Measurements from ENCODE around the gene PRKG1.
A peak's percentile ranks its signal among the peaks of the same experiment; 100 is the strongest.
"Not testable (repeated sequence)": the region's sequence is repeated elsewhere in the genome, so short reads cannot be mapped to it uniquely, and the experiment has no call there.

Gene PRKG1

DNA sequence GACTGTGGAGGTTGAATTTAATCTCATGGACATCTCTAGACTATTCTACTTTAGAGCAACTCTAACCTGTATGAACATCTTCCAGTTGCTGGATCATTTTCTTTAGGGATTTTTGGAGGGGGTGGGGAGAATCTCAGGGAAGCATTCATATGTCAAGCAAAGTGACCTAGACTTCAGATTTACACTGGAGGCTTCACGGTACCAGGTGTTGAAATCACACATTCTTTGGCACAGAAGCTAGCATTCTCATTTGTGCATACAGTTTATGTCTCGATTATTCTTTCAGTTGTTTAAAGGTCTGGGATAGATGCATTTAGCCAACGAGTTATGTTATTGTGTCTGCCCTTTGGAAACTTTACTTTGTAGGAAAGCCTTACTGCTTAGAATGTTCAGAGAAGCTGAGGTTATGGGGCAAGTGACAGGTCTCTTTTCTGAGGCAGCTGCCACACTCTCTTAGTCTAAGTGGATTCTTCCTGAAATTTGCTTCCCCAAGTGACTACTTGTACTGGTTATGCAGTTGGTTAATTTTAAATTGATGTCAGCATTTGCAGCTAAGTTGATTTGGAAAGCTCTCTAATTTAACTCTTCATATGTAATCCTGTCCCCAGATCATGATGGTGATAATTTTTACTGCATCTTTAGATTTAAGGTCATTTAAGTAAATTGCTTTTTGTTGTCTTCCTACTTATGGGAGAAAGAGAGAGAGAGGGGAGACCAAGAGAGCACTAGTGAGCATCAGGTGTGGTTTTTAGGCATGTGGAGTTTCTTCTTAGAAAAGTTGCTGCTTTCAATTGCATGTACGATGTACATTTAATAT is 153.8 kb downstream of the PRKG1 start:
- DNase-seq (ENCODE audit: low read depth): no peak

DNA sequence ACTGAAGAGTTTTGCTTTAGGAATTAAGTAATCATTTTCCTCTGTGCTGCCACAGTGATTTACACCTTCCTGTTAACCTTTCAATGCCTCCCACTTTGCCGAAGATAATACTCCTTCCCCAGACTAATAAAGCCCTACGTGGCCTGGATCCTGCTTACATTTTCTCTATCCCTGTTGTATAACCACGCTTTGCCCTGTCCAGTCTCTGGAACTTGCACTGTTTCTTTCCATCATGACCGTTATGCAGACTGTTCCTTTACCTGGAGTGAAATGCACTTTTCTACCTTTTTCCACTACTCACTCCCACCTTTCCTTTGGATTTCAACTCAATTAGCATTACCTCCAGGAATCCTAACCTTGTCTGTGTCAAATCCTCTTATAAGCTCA is 154.4 kb downstream of the PRKG1 start:
- no peak for DNase-seq (ENCODE audit: low read depth)

GRCh38 chr10:51230887-51231585 is 156.7 kb downstream of the PRKG1 start:
- DNase-seq (ENCODE audit: low read depth): no peak

GRCh38 chr10:51231754-51232153 is 157.5 kb downstream of the PRKG1 start:
- DNase-seq (ENCODE audit: low read depth): no peak

DNA sequence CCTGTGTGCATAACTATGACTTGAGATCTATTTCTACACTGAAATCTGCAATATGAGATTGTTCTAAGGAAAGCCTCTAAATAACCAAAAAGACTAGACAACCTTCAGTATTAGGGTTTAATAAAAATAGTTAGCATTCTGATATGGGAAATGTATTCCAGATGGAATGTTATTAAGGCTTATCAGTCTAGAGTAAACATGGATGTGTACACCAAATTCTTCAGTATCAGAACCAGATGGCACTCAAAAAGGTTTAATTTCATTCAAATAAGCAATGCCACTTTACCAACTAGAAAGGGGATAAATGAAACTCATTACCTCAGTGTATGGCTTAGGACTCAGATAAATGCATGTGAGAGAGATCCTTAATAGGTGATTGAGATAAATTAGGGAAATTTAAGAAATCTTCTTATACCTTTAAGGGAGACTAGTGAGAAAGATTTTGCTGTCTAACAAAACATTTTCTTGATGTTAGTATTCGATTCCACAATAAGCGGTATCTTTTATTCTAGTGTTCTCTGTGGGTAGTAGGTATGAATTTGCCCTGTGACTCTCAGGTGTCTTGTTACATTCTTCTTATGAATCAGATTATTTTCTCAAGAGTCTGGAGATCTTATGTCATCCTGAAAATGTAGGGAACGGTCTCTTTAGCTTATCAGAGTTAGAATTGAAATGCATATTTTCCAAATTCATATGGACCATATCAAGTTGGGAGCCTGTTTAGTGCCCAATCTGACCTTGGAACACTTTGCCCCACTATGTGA is 159.2 kb downstream of the PRKG1 start:
- no peak for DNase-seq (ENCODE audit: low read depth)

DNA sequence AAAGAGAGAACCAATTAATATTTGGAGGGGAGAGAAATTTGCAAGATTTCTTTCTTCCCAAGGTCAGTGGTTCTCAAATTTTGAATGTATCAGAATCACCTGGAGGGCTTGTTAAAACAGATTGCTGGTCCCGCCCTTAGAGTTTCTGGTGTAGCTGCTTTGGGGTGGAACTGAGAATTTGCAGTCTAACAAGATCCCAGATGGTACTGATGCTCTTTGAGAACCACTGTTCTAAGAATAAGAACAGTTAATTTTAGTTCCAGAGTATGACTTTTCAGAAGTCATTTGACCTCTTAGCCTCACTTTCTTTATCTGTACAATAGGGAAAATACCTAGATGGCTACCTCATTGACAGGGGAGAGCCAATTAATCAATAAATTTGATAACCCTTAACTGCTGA is 161.6 kb downstream of the PRKG1 start:
- DNase-seq (ENCODE audit: low read depth): no peak

DNA sequence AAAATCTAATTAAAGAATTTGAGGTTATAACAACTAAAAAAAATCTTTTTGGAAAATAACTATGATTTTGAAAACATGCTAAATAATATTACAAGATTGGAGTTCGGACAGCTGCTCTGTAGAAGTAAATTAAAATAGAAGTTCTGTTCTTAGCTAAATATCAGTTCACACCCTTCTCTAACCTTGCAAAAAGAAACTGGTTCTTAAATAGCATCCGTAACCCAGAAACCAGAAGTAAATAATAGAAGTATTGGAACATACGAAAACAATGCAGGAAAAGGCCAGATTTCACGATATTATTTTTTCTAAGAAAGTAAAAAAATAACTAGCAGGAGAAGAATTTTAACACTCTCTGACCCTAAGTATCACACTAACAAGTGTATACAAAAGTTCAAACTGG is 164.7 kb downstream of the PRKG1 start:
- no peak for DNase-seq (ENCODE audit: low read depth)

DNA sequence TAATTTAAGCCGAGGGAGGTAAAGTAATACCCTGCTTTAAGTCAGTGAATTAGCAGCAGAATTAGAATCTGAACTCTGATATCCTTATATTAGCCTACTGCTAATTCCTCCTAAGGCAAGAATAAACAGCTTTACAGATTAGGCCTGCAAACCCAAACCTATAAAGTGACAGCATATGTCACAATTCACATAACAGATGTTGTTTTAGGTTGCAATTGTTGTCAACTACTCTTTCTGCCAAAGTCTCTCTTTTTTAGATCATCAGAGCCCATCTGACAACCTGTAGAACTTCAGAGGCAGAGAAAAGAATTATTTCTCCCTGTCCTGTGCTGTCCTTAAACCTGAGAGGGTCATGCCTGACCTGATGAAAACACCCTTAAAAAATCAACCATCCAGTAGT is 167.2 kb downstream of the PRKG1 start:
- DNase-seq (ENCODE audit: low read depth): no peak

- DNase-seq (ENCODE audit: low read depth): no peak
These were observed 168.1 kb downstream of the PRKG1 start for GRCh38 chr10:51242393-51242792.

- no peak for DNase-seq (ENCODE audit: low read depth)
These were observed 170.0 kb downstream of the PRKG1 start for GRCh38 chr10:51244309-51244708.

GRCh38 chr10:51244748-51245490 is 170.6 kb downstream of the PRKG1 start:
- peak; percentile 60 for DNase-seq (ENCODE audit: low read depth)

DNA sequence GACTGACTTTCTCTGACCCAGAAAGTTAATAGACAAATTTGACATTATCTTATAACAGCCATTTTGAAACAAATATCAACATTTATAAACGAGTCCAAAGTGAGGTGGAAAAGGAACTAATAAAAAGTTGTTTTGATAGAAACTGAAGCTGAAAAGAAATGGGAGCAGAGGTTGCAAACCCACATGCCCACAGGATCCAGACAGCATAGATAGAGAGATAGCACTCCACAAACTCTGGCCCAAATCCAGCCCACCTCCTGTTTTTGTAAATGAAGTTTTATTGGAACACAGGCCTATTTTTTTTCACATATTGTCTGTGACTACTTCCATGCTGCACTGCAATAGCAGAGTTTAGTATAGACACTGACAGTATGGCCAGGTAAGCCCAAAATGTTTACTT is 171.9 kb downstream of the PRKG1 start:
- DNase-seq (ENCODE audit: low read depth): no peak

- no peak for DNase-seq (ENCODE audit: low read depth)
These were observed 176.1 kb downstream of the PRKG1 start for GRCh38 chr10:51250278-51250920.

- DNase-seq (ENCODE audit: low read depth): no peak
These were observed 176.8 kb downstream of the PRKG1 start for GRCh38 chr10:51251110-51251509.

DNA sequence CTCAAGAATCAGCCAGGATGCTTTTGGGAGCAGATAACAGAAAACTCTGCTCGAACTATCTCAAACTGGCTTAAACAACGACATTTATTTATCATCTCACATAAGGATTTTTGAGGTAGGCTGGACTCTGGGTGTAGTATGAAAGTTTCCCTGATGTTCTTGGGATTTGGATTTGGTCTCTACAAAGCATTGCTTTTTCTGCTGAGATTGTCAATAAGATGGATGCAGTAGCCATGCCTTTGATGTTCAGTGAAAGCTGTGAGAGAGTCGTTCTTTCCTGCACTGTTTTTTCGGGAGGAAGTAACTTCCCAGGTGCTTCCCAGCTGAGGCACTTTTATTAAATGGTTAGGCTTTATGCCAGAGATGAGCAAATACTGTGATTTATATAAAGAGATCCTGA is 181.1 kb downstream of the PRKG1 start:
- DNase-seq (ENCODE audit: low read depth): no peak

GRCh38 chr10:51257511-51258248 is 183.4 kb downstream of the PRKG1 start:
- DNase-seq (ENCODE audit: low read depth): no peak

GRCh38 chr10:51260376-51260775 is 186.1 kb downstream of the PRKG1 start:
- no peak for DNase-seq (ENCODE audit: low read depth)

GRCh38 chr10:51266496-51266895 is 192.2 kb downstream of the PRKG1 start:
- DNase-seq (ENCODE audit: low read depth): no peak

DNA sequence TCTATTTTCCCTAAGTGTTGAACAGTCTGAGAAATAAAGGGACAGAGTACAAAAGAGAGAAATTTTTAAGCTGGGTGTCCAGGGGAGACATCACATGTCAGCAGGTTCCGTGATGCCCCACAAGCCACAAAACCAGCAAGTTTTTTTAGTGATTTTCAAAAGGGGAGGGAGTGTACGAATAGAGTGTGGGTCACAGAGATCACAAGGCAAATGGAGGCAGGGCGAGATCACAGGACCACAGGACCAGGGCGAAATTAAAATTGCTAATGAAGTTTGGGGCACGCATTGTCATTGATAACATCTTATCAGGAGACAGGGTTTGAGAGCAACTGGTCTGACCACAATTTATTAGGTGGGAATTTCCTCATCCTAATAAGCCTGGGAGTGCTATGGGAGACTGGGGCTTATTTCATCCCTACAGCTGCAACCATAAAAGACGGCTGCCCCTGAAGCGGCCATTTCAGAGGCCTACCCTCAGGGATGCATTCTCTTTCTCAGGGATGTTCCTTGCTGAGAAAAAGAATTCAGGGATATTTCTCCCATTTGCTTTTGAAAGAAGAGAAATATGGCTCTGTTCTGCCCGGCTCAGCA is 193.8 kb downstream of the PRKG1 start:
- not testable (repeated sequence) for DNase-seq (ENCODE audit: low read depth)

DNA sequence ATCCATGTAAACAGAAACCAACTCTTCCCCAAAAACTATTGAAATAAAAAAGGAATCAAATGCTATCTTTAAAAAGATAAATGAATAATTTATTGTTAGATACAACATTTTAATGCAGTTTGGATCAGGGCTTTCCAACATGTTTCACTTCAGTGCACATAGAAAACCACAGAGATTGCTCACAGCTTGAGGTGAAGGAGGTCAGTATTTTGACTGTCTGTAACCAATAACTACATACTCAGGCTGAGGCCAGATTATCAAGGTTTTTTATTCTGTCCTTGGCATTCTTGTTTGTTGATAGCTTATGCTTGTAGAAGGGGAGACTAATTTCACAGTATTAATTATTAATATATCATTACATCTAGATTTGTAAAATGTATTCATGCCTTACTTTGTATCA is 195.5 kb downstream of the PRKG1 start:
- peak; percentile 21 for DNase-seq (ENCODE audit: low read depth)
